GM13976 (cell line): ENCODE measurements around the gene DMRTB1.

Source experiments
- DNase-seq: peaks from one replicate; pipeline ENCODE4 v3.0.0; 2012; ENCODE audit warnings: low spot score
- CTCF ChIP-seq: IDR thresholded peaks from 2 replicates; pipeline ENCODE4 v1.5.1; 2012; ENCODE audit warnings: borderline replicate concordance, mild to moderate bottlenecking; ENCODE audit not compliant: insufficient read depth; ENCODE audit errors: extremely low read depth, missing control alignments, control extremely low read depth
- in situ Hi-C: fragments of 300-500 bp; cut with MboI; formaldehyde crosslinking; loops from one replicate; pipeline ENCODE4 v1.12.0; 2022; ENCODE audit warnings: low sequenced_read_pairs, mixed read lengths, inconsistent platforms; ENCODE audit not compliant: unreplicated experiment

Gene DMRTB1

GRCh38 chr1:53420341-53420740 is 38.9 kb upstream of the DMRTB1 start:
- DNase-seq: no peak
- in situ Hi-C loops: no loop called here
- TF ChIP-seq CTCF: no peak

GRCh38 chr1:53421208-53421607 is 38.0 kb upstream of the DMRTB1 start:
- no peak for DNase-seq
- TF ChIP-seq CTCF: no peak
- in situ Hi-C loops: no loop called here

GRCh38 chr1:53430261-53430660 is 28.9 kb upstream of the DMRTB1 start:
- TF ChIP-seq CTCF: no peak
- DNase-seq: no peak
- in situ Hi-C loops: no loop called here

GRCh38 chr1:53430779-53431178 is 28.4 kb upstream of the DMRTB1 start:
- no peak for DNase-seq
- no peak for TF ChIP-seq CTCF
- in situ Hi-C loops: no loop called here

GRCh38 chr1:53431244-53431643 is 28.0 kb upstream of the DMRTB1 start:
- no peak for TF ChIP-seq CTCF
- in situ Hi-C loops: no loop called here
- no peak for DNase-seq

- TF ChIP-seq CTCF: no peak
- no peak for DNase-seq
- in situ Hi-C loops: no loop called here
Measured at GRCh38 chr1:53431805-53432565, 27.2 kb upstream of the DMRTB1 start.
